ENCODE measurements around the gene PRKG2.

Gene PRKG2

GRCh38 chr4:81039351-81039972, 175.6 kb downstream of the PRKG2 start:
- no peak for DNase-seq (ENCODE audit: low read depth in 2 of 2)

- no peak for DNase-seq (ENCODE audit: low read depth in 2 of 2)
Measured at GRCh38 chr4:81038636-81039350, 176.2 kb downstream of the PRKG2 start.

Measured in stimulated activated CD4-positive, alpha-beta T cell treated with anti-CD3 and anti-CD28 coated beads, Interleukin-15, amount 100 ng/mL, for 48 hours (primary cell).